ENCODE results near the gene FNDC3B.

GRCh38 chr3:172281884-172282283 is 242.5 kb downstream of the FNDC3B start:
- no peak for TF ChIP-seq CTCF (IDR thresholded peaks at IDR 0.05)
- TF ChIP-seq EZH2 (IDR thresholded peaks at IDR 0.05), result no peak

Measured in neural progenitor cell (in vitro differentiated cells).